ENCODE results near the gene CIC. TPM values are rescaled to one million over a fixed set of nuclear protein-coding genes. Genes with fewer than 3 reads are reported as not detected.

Gene CIC
- total RNA-seq, 2 donors from 2014 or later, result 47.8 to 54.6 TPM

- H3K9ac ChIP-seq (ENCODE audit: low read depth in 2 of 2, low read length in 2 of 2), result no peak overlapping the region
- no peak for DNase-seq
- H3K36me3 ChIP-seq, result no peaks in the 10 kb centered on the region
- peaks cover 14% of the 10 kb centered on the region for H3K4me1 ChIP-seq
- no peak overlapping the region for H3K27ac ChIP-seq
- H3K9me3 ChIP-seq, result no peaks in the 10 kb centered on the region
- intact Hi-C loops (cut with DNase I), result no loop called here
- no peak for TF ChIP-seq CTCF (IDR thresholded peaks at IDR 0.05)
- no peak overlapping the region for H3K4me3 ChIP-seq
- no peaks in the 10 kb centered on the region for H3K27me3 ChIP-seq
These were observed 2.9 kb downstream of the CIC start for GRCh38 chr19:42271861-42272534.

DNA sequence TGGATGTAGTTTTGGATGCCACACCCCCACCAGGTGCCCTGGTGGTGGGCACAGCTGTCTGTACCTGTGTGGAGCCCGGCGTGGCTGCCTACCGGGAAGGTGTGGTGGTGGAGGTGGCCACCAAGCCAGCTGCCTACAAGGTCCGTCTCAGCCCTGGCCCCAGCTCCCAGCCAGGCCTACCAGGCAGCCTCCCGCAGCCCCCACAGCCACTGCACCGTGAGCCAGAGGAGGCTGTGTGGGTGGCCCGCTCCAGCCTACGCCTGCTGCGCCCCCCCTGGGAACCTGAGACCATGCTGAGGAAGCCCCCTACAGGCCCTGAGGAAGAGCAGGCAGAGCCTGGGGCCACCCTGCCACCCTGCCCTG is 3.5 kb downstream of the CIC start:
- Histone ChIP-seq H3K4me3 (no peak overlapping the region), H3K36me3 (no peaks in the 10 kb centered on the region), H3K9me3 (no peaks in the 10 kb centered on the region), H3K4me1 (peaks cover 15% of the 10 kb centered on the region), H3K27me3 (no peaks in the 10 kb centered on the region), H3K27ac (no peak overlapping the region), H3K9ac (ENCODE audit: low read depth in 2 of 2, low read length in 2 of 2) (no peak overlapping the region)
- TF ChIP-seq CTCF (IDR thresholded peaks at IDR 0.05), result no peak
- DNase-seq, result no peak
- intact Hi-C loops (cut with DNase I), result no loop called here

DNA sequence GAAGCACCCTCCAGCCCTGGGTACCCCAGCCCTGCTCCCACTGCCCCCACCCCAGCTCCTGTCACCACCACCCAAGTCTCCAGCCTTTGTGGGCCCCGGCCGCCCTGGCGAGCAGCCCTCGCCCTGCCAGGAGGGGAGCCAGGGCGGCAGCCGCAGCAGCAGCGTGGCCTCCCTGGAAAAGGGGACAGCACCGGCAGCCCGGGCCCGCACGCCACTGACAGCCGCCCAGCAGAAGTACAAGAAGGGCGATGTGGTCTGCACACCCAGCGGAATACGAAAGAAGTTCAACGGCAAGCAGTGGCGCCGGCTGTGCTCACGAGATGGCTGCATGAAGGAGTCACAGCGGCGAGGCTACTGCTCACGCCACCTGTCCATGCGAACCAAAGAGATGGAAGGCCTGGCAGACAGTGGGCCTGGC is 3.9 kb downstream of the CIC start:
- Histone ChIP-seq H3K27me3 (no peaks in the 10 kb centered on the region), H3K27ac (no peak overlapping the region), H3K4me3 (no peak overlapping the region), H3K36me3 (no peaks in the 10 kb centered on the region), H3K9me3 (no peaks in the 10 kb centered on the region), H3K4me1 (peaks cover 16% of the 10 kb centered on the region), H3K9ac (ENCODE audit: low read depth in 2 of 2, low read length in 2 of 2) (no peak overlapping the region)
- no peak for DNase-seq
- no peak for TF ChIP-seq CTCF (IDR thresholded peaks at IDR 0.05)
- intact Hi-C loops (cut with DNase I), result no loop called here

DNA sequence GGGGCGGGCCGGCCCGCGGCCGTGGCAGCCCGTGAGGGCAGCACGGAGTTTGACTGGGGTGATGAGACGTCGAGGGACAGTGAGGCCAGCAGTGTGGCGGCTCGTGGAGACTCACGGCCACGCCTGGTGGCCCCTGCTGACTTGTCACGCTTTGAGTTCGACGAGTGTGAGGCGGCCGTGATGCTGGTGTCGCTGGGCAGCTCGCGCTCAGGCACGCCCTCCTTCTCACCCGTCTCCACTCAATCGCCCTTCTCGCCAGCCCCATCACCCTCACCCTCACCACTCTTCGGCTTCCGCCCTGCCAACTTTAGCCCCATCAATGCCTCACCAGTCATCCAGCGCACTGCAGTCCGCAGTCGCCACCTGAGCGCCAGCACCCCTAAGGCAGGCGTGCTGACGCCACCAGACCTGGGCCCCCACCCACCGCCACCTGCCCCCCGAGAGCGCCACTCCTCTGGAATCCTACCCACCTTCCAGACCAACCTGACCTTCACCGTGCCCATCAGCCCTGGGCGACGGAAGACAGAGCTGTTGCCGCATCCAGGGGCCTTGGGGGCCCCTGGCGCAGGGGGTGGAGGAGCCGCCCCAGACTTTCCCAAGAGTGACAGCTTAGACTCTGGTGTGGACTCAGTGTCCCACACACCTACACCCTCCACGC is 4.5 kb downstream of the CIC start:
- Histone ChIP-seq H3K27me3 (no peaks in the 10 kb centered on the region), H3K9ac (ENCODE audit: low read depth in 2 of 2, low read length in 2 of 2) (no peak overlapping the region), H3K9me3 (no peaks in the 10 kb centered on the region), H3K4me3 (no peak overlapping the region), H3K36me3 (no peaks in the 10 kb centered on the region), H3K4me1 (peaks cover 18% of the 10 kb centered on the region), H3K27ac (no peak overlapping the region)
- intact Hi-C loops (cut with DNase I), result no loop called here
- no peak for DNase-seq
- TF ChIP-seq CTCF (IDR thresholded peaks at IDR 0.05), result no peak

GRCh38 chr19:42274065-42274682 is 5.1 kb downstream of the CIC start:
- Histone ChIP-seq H3K4me3 (no peak overlapping the region), H3K27me3 (no peaks in the 10 kb centered on the region), H3K4me1 (peaks cover 21% of the 10 kb centered on the region), H3K27ac (no peak overlapping the region), H3K9me3 (no peaks in the 10 kb centered on the region), H3K36me3 (no peaks in the 10 kb centered on the region), H3K9ac (ENCODE audit: low read depth in 2 of 2, low read length in 2 of 2) (peak overlapping the region in 1 of 2 donors; percentile 43)
- intact Hi-C loops (cut with DNase I), result no loop called here
- DNase-seq, result no peak
- no peak for TF ChIP-seq CTCF (IDR thresholded peaks at IDR 0.05)
